NCI-H748 treated with DMSO at 0.1 percent for 48 hours (cell line): ENCODE measurements around the gene TRUB2.
"Not testable (repeated sequence)": the region's sequence is repeated elsewhere in the genome, so short reads cannot be mapped to it uniquely, and the experiment has no call there.

Experiments used
- DNase-seq: peaks from one replicate; lab custom pipeline; 2025; lab: John Stamatoyannopoulos, UW

The TRUB2 gene

DNA sequence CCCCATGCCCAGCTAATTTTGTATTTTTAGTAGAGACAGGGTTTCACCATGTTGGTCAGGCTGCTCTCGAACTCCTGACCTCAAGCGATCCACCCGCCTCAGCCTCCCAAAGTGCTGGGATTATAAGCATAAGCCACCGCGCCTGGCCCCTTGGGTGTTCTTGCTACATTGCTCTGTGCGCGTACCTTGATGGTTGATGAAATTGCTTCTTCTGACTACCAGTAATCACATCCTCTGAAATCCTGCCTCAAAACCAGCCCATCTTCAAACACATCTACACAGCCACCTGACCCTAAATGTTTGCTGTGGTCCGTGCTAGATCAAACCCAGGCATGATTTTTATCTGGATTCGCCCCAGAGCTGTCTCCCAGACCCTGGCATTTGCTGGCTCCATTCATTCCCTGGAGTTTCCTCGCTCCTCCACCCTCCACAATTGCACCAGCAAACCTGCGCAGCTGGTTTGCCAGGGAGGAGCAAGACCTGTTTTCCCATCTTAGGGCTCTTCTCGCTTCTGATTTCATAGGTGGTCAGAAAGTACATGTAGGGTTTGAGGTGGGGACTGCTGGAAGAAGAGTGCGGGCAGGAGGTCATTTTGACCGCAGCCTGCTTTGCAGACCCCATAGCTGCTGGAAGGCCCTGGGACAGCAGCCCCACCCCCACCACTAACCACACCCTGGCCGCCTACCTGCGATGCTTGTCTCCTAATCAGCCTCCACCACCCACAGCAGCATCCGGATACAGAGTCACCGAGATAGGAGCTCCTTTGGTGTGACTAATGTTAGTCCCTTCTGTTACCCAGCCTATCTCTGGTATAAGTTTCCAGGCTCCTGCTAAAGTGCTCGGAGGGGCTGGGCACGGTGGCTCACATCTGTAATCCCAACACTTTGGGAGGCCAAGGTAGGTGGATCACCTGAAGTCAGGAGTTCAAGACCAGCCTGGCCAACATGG lies 23.4 kb downstream of the TRUB2 start:
- DNase-seq = no peak

DNA sequence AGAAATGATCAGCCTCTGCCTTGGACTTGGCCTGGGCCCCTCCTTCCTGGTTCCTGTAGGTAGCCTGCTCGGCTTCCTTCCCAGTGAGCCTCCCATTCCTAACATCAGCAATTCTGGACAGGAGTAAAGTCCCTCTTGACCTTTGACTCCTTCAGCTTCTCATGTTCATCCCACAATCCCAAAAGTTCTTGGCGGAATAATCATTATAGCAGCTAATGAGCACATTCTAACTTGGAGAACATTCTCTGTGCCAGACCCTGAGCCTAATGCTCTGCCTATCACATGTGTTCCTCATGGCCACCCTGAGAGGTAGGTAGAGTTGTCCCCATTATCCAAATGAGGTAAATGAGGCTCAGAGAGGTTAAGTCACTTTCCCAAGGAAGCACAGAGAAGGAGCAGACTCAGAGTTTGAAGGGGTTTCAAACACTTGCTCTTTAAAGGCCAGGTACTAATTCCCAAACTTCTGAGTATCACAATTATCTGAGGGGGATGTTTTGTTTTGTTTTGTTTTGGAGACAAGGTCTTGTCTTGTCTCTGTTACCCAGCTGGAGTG lies 24.9 kb downstream of the TRUB2 start:
- no peak for DNase-seq

DNA sequence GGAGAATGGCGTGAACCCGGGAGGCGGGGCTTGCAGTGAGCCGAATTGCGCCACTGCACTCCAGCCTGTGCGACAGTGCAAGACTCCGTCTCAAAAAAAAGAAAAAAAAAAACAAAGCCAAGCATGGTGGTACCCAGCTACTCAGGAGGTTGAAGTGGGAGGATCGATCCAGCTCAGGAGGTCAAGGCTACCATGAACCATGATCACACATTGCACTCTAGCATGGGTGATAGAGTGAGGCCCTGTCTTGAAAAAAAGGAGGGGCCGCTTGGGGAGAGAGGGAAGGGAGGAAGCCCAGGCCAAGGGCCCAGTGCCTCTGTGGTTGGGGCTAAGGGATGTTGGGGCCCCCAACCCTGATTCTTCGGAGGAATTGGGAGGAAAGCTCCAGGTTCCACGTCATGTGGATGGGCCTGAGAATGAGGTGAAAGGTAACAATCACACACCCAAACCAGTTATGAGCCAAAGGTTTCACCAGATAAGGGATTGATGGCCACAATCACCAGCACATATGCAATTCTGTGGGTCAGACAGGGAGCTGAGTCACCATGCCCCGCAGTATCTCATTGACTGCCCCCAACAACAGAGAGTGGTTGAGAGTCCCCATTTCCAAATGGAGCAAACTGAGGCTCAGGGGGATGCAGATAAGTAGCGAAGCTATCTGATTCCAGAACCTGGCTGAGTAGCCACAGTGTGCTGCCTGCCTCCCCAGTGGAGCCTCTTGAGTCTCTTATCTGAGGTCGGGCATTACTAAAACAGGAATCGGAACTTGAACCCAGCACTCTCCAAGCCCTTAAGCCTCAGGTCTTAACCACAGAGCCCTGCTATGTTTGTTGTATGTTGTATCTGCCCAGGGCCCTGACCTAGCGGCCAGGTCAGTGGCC lies 25.7 kb downstream of the TRUB2 start:
- DNase-seq = no peak

DNA sequence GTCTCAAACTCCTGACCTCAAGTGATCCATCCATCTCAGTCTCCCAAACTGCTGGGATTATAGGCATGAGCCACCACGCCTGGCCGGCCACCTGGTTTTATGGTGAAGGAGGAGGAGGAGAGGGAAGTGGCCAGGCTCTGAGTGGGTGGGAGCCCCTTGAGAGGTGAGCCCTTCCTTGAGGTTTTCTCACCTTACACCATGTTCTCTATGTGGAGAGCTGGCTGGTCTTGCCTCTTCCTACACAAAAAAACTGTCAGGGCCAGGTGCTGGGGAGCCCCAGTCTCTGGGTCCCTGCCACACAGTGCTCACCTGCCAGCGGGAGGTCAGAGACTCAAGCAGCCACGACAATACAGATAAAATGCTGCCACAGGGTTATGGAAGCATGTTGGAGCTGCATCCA lies 28.1 kb downstream of the TRUB2 start:
- DNase-seq = no peak

DNA sequence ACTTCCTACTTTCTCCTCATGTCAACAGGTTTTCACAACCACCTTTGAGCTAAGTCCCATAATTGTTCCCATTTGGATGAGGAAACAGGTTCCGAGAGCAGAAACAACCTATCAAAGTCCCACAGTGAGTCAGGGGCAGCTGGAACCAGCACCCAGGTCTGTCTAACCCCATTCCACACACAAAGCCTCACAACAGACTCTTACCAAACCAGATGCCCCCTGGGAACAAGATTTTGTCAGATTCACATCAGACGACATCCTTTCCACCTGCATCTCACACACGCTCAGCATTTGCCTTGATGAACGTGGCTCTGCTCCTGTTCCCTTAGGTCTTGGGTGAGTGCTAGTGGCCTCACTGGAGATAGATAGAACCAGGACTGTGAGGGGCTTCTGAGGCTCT lies 29.2 kb downstream of the TRUB2 start:
- no peak for DNase-seq

DNA sequence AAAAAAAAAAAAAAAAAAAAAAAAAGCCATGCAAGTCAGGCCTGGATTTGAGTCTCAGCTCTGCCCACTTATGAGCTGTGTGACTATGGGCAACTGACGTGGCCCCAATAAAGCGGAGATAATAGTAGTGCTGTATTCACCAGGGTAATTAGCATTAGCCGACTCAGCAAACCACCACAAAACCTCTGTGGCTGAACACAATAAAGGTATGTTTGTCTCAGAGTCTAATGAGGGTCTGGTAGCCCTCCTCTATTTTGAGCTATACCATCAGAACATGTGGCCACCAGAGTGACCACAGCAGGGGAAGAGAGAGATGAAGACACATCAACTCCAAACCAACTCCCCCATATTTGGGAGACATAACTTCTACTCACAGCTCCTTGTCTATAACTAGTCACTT lies 30.2 kb downstream of the TRUB2 start:
- DNase-seq = no peak

DNA sequence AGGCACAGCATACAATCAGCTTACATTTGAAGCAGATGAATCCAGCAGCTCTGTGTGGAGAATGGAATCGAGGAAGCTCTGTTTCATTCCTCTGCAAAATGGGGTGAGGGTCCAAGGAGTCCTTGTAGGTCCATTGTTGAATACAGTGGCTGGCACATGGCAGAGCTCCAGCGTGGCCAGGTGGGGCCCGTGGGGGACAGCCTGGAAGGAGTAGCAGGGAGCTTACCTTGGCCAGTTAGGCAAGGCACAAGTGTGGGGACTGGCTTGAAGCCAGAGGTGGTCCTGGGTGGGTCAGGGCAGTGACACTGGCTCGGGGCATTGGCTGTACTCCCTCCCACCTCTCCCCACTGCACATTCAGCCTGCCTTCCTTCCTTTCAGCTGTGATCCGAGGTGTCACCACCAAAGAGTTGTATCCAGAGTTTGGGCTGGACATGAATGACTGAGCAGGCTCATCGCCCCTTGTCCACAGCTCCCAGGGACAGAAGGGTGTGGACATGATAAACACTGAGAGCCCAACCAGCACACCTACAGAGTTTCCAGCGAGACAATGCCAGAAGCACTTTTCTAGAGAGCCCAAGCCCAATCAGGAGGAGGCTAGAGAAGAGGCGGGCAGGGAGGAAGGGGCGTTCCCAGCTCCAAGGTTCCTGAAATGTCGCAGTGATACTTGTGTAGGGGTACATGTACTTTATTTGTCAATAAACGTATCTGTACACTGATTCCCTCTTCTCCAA lies 33.8 kb downstream of the TRUB2 start:
- no peak for DNase-seq

DNA sequence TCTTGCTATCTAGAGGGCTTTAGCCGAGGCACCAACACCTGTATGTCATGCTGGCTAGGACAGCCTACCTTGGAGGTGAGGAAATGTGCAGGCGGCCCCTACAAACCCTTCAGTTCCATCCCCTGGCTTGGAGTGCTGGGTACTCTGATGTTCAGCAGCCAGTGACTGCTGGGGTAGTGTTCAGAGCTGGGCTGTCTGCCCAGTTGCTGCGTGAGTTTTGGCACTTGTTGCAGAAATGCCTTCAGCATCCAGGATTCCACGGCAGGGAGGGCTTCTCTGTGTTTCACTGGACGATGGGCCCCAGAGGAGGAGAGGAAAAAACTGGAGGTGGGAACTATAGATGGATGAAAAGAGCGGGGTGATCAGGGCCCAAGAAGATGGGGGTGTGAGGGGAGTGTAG lies 35.8 kb downstream of the TRUB2 start:
- DNase-seq = no peak

DNA sequence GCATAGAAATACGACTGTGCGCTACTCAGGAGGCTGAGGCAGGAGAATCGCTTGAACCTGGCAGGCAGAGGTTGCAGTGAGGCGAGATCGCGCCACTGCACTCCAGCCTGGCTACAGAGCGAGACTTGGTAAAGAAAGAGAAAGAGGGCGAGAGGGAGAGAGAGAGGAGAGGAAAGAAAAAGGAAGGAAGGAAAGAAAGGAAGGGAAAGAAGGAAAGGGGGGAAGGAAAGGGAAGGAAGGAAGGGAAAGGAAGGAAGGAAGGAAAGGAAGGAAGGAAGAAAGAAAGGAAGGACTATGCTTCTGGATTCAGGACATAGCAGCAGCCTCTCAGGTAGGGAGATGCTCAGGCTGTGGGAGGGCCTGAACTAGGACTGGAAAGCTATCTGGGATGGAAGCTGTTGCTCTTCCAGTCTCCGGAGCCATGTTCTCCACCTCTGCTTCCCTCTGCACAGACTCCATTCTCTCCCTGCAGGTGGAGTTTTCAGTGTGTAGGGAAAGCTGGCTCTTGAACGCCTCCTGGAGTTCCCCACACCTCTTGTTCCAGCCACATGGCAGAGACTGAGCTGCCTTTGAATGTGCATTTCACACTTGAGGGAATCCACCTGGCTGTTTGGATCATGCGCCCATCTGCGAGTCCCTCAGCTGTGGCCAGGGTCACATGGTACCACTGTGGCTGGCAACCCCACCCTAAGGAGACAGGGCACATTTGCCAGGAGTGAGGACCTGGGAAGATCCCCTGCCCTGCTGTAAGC lies 37.0 kb downstream of the TRUB2 start:
- DNase-seq = no peak

DNA sequence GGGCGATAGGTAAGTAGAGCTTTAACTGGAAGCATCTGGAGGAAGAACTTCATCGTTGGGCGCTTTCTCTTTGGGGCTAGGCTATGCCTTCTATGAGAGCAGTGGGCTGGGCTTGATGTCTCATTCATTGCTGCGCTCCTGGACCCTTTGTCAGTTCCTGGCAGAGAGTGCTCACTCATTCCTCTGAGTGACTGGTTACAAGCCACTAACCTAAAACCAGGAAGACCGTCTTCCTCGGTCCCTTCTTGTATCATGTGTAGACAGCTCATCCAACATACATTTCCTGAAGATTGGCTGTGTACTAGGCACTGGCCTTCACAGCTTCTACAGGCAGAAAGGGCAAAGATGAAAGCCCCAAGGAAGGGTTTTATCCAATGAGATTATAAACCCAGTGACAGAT lies 39.7 kb downstream of the TRUB2 start:
- DNase-seq = no peak

DNA sequence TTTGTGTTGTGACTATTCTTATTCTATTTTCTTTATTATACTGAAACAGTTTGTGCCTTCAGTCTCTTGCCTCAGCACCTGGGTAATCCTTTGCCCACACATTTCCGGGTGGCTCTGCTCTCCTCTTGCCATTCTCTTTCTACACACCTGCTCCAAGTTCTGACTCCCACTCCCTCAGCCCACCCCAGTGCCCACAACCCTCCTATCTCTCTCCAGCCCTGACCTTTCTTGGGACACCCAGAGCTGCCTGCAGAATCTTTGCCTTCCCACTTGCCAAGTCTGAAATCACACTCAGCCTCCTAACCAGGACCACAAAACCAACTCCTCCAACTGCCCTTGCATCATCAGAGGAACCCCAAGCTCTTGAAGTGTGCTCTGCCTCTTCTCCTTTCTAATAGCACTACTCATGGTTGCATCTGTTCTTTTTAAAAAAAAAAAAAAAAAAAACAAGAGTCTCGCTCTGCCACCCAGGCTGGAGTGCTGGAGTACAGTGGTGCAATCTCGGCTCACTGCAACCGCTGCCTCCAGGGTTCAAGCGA lies 42.1 kb downstream of the TRUB2 start:
- no peak for DNase-seq

DNA sequence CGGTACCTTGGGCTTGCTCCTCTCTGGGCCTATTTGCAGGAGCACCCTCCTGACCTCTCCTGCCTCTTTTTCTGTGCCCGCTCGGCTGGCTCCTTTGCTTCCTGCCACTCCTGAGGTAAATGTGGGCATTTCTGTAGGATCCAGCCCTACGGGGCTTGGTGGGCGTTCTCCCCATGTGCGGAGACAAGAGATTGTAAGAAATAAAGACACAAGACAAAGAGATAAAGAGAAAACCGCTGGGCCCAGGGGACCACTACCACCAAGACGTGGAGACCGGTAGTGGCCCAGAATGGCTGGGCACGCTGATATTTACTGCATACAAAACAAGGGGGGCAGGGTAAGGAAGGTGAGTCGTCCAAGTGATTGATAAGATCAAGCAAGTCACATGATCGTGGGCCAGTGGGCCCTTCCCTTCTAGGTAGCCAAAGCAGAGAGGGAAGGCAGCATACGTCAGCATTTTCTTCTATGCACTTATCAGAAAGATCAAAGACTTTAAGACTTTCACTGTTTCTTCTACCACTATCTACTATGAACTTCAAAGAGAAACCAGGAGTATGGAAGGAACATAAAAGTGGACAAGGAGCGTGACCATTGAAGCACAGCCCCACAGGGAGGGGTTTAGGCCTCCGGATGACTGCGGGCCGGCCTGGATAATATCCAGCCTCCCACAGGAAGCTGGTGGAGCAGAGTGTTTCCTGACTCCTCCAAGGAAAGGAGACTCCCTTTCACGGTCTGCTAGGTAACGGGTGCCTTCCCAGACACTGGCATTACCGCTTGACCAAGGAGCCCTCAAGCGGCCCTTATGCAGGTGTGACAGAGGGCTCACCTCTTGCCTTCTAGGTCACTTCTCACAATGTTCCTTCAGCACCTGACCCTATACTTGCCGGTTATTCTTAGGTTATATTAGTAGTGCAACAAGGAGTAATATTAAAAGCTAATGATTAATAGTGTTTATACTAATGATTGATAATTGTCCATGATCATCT lies 42.9 kb downstream of the TRUB2 start:
- not testable (repeated sequence) for DNase-seq

DNA sequence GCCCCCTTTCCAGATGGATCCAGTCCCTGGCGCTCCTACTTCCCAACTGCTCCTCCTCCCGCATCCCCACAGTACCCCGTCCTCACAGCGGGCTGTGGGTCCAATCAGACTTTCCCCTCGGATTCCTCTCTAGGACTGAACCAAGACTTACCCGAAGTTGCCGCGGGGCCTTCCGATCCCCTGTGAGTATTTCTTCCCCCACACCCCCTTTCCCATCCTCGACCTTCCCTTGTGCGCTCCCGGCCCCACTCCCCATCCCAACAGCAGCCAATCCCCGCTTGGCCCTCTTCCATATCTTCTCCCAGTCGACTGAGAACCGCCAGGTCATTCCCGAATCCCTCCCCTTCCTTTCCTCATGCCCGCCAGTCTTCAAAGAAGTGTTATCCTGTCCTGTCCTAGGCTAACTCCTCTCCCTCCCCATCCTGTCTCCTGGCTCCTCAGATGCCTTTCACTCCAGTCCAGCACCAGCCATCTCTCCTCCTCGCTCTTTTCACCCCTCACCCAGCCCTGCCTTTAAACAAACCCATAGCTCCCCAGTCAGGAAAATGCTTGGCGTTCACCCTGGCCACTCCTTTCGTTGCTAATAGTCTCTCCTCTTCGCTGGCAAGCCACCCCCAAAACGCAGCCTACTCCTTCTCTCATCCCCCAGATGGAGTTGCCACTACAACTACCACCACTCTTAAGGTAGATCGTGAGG lies 45.5 kb downstream of the TRUB2 start:
- DNase-seq = no peak

DNA sequence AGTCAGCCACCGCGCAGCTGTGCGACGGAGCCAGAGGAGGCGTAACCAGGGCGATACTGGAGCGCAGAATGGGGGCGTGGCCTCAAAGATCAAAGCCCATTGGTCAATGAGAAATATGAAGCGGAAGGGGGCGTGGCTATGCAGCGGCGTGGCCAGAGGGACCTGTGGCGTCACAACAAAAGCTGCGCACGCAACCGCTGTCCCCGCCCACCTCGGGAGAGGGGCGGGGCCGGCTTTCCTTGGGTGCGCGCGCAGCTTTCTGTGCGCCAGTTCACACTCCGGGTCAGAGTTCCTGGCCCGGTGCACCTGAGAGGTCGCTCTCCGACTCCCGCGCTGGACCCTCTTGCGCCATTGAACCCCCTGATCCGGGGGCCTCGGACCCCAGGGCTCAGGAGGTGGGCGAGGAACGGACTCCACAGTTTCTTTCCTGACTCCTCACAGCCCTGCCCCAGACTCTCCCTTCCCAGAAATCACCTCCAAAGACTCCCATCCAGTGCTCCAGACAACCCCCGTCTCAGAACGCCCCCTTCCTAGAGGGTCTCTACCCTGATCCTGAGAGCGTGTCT lies 46.2 kb downstream of the TRUB2 start, which contains the start of gene SWI5:
Gene SWI5, plus strand, starts transcription at position 269 of the 566 bp plus-strand sequence.
- DNase-seq = peak; percentile 99

DNA sequence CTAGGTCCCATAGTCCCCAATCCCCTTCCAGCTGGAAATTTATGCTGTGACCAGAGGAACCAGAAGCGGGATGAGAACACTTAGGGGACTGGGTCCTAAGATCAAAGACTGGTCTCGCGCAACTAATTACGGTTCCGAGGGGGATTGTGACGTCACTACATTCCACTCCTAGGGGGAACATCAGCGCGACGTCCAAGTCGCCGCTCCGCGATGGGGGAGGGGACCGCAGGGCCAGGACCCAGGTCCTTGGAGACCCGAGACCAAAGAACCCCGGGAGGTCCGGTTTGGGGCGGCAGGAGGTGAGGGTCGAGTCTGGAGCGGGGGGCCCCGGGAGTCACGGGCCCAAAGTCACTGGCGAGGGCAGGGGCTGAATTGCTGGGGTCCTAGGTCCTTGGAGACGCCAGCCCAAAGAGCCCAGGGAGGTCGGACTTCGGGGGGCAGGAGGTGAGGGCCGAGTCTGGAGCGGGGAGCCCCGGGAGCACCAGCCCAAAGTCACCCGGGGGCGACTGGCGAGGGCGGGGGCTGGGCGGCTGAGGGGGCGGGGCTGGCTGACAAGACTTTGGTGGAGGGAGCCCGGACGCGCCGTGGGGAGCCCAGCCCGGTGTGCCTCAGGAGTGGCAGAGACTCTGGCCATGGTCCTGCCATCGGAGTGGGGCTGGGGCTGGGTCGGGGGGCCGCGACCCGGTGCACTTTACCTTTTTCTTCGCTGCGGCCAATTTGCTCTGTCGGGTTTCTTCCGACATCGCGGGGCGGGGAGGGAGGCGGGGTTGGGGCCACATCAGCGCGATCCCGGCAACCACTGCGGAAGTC lies 46.8 kb downstream of the TRUB2 start, which contains the start of gene GOLGA2:
Gene GOLGA2, minus strand, starts transcription at position 810 of the 810 bp plus-strand sequence. Its CDS starts 31 bp downstream, at position 779.
- DNase-seq = no peak

DNA sequence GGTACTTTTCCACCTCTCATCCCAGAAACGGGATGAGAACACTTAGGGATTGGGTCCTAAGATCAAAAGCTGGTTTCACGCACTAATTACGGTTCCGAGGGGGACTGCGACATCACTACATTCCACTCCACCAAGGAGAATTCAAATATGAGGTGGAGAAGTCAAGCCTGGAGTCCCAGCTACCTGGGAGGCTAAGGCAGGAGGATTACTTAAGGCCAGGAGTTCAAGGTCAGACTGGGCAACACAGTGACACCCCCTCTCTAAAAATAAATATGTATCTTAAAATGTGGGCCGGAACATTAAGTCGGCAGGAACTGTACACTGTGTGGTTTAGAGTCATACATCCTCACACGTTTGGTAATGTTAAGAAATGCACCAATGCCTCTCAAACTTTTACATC lies 48.0 kb downstream of the TRUB2 start:
- no peak for DNase-seq

DNA sequence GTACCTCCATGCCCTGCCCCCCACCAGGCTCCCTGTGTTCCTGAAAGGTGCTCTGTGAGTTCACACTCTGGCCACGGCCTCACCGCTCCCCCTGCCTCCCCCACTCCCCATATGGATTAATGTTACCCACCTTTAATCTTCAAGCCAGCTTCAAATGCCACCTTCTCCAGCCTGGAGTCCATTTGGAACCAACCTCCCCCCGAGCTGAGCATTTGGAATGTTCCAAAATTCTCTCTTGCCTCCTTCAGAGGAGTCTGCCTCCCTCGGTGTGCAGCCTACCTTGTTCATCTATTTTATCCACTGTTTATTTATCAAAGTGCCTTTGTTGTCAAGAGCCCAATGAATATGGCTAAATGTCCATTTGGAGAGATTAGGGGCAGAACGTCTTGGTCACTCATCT lies 50.7 kb downstream of the TRUB2 start:
- no peak for DNase-seq

DNA sequence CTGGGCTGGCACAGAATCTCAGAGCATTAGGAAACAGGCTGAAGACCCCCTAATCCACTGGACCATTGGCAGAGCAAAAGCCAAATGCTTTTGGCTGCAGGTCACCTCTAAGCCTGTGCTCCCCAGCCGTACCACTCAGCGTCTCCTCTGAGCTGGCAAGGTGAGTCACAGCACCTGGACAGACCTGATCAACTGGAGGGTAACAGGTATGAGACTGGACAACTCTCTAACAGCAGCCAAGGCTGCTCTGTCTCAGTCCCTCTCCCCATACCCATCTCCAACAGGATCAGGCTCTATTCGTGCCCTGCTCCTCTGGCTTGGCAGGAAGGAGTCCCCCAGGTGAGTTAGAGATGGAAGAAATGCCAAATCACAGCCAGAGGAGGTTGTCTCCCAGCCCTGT lies 51.1 kb downstream of the TRUB2 start:
- DNase-seq = no peak
